ENCODE data around the gene LCAT.
"Not testable (repeated sequence)": the region's sequence is repeated elsewhere in the genome, so short reads cannot be mapped to it uniquely, and the experiment has no call there.

Gene LCAT

GRCh38 chr16:67942510-67943255 lies 1.2 kb downstream of the LCAT start:
- DNase-seq (ENCODE audit: insufficient read length): no peak
- FAIRE-seq: no peak
- TF ChIP-seq POLR2AphosphoS5 (IDR thresholded peaks at IDR 0.05; ENCODE audit: low read depth, low read length) (no peak), POLR2A (IDR thresholded peaks at IDR 0.05; ENCODE audit: low read depth, low read length) (no peak), TAF1 (IDR thresholded peaks at IDR 0.05; ENCODE audit: borderline replicate concordance, low read depth, low read length) (no peak)

DNA sequence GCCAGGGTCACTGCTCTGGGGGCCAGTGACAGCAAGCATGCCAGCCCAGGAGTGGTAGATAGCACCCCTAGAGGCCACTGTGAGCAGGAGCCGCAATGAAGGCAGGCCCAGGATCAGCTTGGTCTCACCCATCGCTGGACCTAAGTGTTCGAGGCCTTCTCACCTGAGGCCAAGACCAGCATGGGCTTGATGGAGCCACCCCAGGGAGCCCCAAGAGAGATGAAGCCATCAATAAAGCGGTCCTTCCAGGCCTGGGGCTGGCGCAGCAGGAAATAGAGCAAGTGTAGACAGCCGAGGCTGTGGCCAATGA lies 1.8 kb downstream of the LCAT start:
- FAIRE-seq: peak; percentile 92
- no peak for TF ChIP-seq POLR2A (IDR thresholded peaks at IDR 0.05; ENCODE audit: low read depth, low read length)
- no peak for TF ChIP-seq POLR2AphosphoS5 (IDR thresholded peaks at IDR 0.05; ENCODE audit: low read depth, low read length)
- peak; percentile 72 for DNase-seq (ENCODE audit: insufficient read length)

DNA sequence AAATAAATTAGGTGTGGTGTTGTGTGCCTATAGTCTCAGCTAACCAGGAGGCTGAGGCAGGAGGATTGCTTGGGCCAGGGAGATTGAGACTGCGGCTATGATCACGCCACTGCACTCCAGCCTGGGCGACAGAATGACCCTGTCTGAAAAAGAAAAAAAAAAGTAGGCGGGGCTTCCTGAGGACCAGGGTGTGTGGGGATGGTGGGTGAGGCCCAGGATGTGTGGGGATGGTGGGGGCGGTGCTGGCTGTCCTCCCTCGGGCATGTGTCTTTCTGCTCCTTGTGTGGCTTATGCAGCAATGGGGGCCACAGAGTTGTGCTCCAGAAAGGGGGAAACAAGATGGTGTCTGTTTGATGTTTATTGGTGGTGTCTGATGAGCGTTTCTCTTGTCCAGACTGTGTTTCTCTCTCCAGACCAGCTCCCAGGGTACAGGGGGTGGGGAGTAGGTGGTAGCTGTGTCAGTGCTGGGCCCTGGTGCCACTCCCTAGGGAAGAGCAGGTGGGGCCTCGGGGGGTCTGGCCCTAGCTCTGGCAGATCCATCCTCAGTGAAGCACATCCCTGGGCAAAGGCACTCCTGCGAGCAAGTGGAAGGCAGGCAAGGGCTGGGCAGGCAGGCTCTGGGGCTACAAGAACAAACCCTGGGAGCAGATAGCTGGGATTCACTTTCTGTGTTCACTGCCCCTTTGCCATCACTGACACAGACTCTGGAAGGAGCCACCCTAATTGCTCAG lies 2.3 kb downstream of the LCAT start:
- no peak for FAIRE-seq
- TF ChIP-seq POLR2AphosphoS5 (IDR thresholded peaks at IDR 0.05; ENCODE audit: low read depth, low read length): no peak
- no peak for TF ChIP-seq POLR2A (IDR thresholded peaks at IDR 0.05; ENCODE audit: low read depth, low read length)
- TF ChIP-seq TAF1 (IDR thresholded peaks at IDR 0.05; ENCODE audit: borderline replicate concordance, low read depth, low read length): no peak
- no peak for DNase-seq (ENCODE audit: insufficient read length)

GRCh38 chr16:67940446-67941089 lies 3.4 kb downstream of the LCAT start:
- FAIRE-seq (no peak), DNase-seq (ENCODE audit: insufficient read length) (no peak)
- no peak for TF ChIP-seq POLR2AphosphoS5 (IDR thresholded peaks at IDR 0.05; ENCODE audit: low read depth, low read length)
- TF ChIP-seq TAF1 (IDR thresholded peaks at IDR 0.05; ENCODE audit: borderline replicate concordance, low read depth, low read length): no peak
- no peak for TF ChIP-seq POLR2A (IDR thresholded peaks at IDR 0.05; ENCODE audit: low read depth, low read length)

- TF ChIP-seq POLR2AphosphoS5 (IDR thresholded peaks at IDR 0.05; ENCODE audit: low read depth, low read length): no peak
- no peak for TF ChIP-seq TAF1 (IDR thresholded peaks at IDR 0.05; ENCODE audit: borderline replicate concordance, low read depth, low read length)
- no peak for TF ChIP-seq POLR2A (IDR thresholded peaks at IDR 0.05; ENCODE audit: low read depth, low read length)
- DNase-seq (ENCODE audit: insufficient read length) (no peak), FAIRE-seq (no peak)
Observed at GRCh38 chr16:67939507-67940445, 4.1 kb downstream of the LCAT start.

GRCh38 chr16:67937713-67938112 lies 6.2 kb downstream of the LCAT start:
- not testable (repeated sequence) for DNase-seq (ENCODE audit: insufficient read length); FAIRE-seq

DNA sequence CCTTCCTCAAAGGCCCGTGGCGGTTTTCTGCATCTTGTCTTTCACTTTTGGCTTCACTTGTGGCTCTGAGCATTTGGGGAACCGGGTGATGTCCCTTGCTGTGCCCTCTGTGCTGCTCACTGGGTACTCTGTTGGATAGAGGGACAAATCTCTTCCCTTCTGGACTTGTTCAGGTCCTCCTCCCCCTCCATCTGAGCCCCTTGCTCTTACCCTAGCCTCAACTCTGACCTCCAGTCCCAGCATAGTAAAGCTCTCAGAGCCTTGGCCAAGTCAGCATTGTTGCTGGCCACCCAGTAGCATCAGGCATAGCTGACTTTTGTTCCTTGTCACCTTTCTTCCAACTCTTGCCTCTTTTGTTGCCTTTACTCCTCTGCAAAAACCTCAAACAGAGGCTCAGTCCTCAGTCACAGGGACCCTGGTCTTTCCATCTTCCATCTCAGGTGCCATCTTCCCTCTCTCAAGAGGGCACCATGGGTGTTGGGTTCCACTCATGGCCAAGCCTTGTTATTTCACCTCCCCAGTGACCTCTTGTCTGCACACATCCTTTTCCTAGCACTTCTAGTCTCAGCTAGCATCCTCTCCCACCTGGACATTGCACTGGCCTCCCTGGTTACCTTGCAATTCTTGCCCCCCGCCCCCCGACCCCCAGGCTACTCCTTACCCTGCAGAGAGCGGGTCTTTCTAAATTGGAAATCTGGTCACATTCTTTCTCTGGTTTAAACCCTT lies 6.9 kb downstream of the LCAT start:
- FAIRE-seq: no peak
- DNase-seq (ENCODE audit: insufficient read length): peak; percentile 83
- no peak; the same call in 1 of the 2 replicates for TF ChIP-seq POLR2A (IDR thresholded peaks at IDR 0.05; ENCODE audit: low read depth, low read length)
- TF ChIP-seq POLR2AphosphoS5 (IDR thresholded peaks at IDR 0.05; ENCODE audit: low read depth, low read length): no peak
- no peak for TF ChIP-seq TAF1 (IDR thresholded peaks at IDR 0.05; ENCODE audit: borderline replicate concordance, low read depth, low read length)

DNA sequence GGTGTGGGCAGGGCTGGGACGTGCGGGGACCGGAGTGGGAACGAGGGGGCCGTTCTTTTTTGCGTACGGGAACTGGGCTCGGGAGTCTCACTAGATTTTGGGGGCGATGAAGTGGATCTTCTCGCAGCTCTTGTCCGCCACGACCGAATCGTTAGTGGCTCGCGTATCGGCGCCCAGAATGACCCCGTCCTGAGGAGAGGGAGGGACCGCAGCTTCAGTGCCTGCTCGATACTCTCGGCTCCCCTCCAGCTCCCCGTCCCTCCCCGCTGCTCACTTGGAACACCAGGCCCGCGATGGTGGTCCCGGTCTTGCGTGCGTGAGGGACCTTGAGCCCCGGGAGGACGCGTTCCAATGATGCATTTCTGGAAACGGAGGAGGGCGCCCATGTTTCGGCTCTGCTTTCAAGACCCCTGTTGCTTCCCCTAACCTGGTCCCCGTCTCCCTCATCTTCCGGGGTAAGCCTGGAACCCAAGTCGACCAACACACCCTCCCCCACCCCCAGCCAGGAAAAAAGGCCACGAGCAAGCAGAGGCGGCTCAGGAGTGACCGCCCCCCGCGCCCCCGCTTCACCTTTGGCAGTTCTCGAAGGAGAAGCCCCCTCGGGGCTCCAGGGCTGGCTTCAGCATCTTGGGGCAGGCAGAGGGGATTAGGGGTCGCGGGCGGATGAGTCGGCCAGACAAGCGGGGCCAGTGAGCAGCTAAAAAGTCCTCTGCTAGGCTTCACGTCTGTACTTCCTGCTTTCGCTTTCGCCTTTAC lies 7.6 kb downstream of the LCAT start, which contains the start of gene PSMB10:
Gene PSMB10, minus strand, starts transcription at position 727 of the 756 bp plus-strand sequence. Its CDS starts 101 bp downstream, at position 626.
- FAIRE-seq: peak; percentile 90

DNA sequence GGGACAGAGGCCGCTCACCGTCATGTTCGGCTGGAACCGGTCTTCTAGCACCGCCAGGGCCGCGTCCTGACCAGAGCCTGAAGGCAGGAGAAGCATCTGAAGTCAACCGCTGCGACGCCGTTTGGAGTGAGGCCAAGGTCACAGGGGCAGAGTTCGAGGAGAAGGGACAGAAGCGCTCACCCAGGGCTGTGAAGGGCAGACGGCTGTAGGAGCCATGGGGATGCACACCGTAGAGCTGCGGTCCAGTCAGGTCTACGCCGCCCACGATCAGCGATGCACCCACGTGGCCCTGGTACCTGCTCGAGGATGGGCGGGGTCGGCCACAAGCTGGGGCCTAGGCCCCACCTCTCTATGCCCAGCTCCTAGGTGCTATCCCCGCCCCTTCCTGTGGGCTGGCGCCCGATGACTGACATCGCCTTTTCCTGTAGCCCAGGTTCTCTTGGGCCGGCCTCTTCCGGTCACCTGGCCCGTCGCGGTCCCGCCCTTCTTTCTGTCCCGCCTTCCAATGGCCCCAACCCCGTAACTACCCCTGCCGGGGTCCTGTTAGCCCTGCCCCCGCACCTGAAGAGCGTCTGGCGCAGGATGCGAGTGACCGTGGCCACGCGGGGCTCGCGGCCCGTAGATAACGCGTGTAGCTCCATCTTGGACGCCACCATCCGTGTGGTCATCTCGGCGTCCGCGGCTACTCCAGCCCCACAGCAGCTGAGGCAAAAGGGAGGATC lies 8.4 kb downstream of the LCAT start:
- TF ChIP-seq POLR2AphosphoS5 (IDR thresholded peaks at IDR 0.05; ENCODE audit: low read depth, low read length): peak; percentile 89
- peak; percentile 74; the same call in 1 of the 2 replicates for TF ChIP-seq POLR2A (IDR thresholded peaks at IDR 0.05; ENCODE audit: low read depth, low read length)
- TF ChIP-seq TAF1 (IDR thresholded peaks at IDR 0.05; ENCODE audit: borderline replicate concordance, low read depth, low read length): peak; percentile 81; the same call in 1 of the 2 replicates
- FAIRE-seq (peak; percentile 97), DNase-seq (ENCODE audit: insufficient read length) (peak; percentile 100)

More for the DNA sequence above, 7.6 kb downstream of the LCAT start, which contains the start of gene PSMB10:
- peak; percentile 49 for DNase-seq (ENCODE audit: insufficient read length)
- TF ChIP-seq TAF1 (IDR thresholded peaks at IDR 0.05; ENCODE audit: borderline replicate concordance, low read depth, low read length) (0 out of 2 replicates have a peak, but pooled peaks have one; percentile 55), POLR2AphosphoS5 (IDR thresholded peaks at IDR 0.05; ENCODE audit: low read depth, low read length) (peak; percentile 74; the same call in 1 of the 2 replicates), POLR2A (IDR thresholded peaks at IDR 0.05; ENCODE audit: low read depth, low read length) (peak; percentile 72; the same call in 1 of the 2 replicates)
